Small intestine (tissue), 7 donors: ENCODE results near the gene LRP1B. TPM values are rescaled to one million over a fixed set of nuclear protein-coding genes. Genes with fewer than 3 reads are reported as not detected.

Experiments
- DNase-seq, 2 donors: peaks; one replicate each; pipeline versions ENCODE4 v3.0.0 to v3.0.0-alpha.2; 2013
- FAIRE-seq: peaks from 2 replicates; lab custom pipeline; 2012; peaks lifted over from hg19 to GRCh38; lab: Jason Lieb, UNC
- H3K27ac ChIP-seq, 3 donors: one replicate each; pipeline ENCODE4 v1.5.1; 2013; ENCODE audit warnings: low read length in 2 of 3, mild to moderate bottlenecking in 2 of 3, control low read depth in 1 of 3, inconsistent platforms in 1 of 3, low read depth in 1 of 3, moderate library complexity in 1 of 3
- H3K27me3 ChIP-seq, 3 donors: one replicate each; pipeline ENCODE4 v1.6.1; 2013; ENCODE audit warnings: low read length in 3 of 3, inconsistent platforms in 1 of 3; ENCODE audit not compliant: control insufficient read depth in 3 of 3, insufficient read depth in 3 of 3
- H3K36me3 ChIP-seq, 3 donors: one replicate each; pipeline ENCODE4 v1.6.1; 2013; ENCODE audit warnings: low read length in 3 of 3, inconsistent platforms in 1 of 3, low read depth in 1 of 3, mild to moderate bottlenecking in 1 of 3, moderate library complexity in 1 of 3; ENCODE audit not compliant: control insufficient read depth in 3 of 3, insufficient read depth in 2 of 3
- H3K4me1 ChIP-seq, 3 donors: one replicate each; pipeline ENCODE4 v1.6.1; 2013; ENCODE audit warnings: low read length in 2 of 3, inconsistent platforms in 1 of 3, low read depth in 1 of 3, mild to moderate bottlenecking in 1 of 3, moderate library complexity in 1 of 3; ENCODE audit not compliant: control insufficient read depth in 3 of 3, insufficient read depth in 2 of 3
- H3K4me3 ChIP-seq, 3 donors: one replicate each; pipeline ENCODE4 v1.5.1; 2013; ENCODE audit warnings: low read length in 3 of 3, control low read depth in 1 of 3, inconsistent platforms in 1 of 3, low read depth in 1 of 3, mild to moderate bottlenecking in 1 of 3, moderate library complexity in 1 of 3
- H3K9me3 ChIP-seq, 2 donors: one replicate each; pipeline ENCODE4 v1.6.1; 2013; ENCODE audit warnings: low read depth in 1 of 2, low read length in 1 of 2; ENCODE audit not compliant: control insufficient read depth in 2 of 2, insufficient read depth in 1 of 2
- WGBS, 3 donors: extraction: QIAGEN DNeasy Blood & Tissue Kit; methylation state at CpG; one replicate each; pipeline ENCODE4 v1.1.7; 2013; 5-methylcytosine and 5-hydroxymethylcytosine counted together
- polyA plus RNA-seq, 4 donors: library from polyadenylated mRNA; stranded (reverse) in 3 of 4; unstranded in 1 of 4; fragments of 200-250 nt in 3 of 4; fragments of 120-200 nt in 1 of 4; gene quantifications; one replicate each; pipeline versions ENCODE4 v1.2.1 to v1.2.3, GENCODE V29; 2013
- donor health status: healthy with polysubstance abuse.
- donor health status: control.
- donor health status: control.
- donor health status: Bipolar disorder and iron deficiency.
- donor health status: healthy.

Gene LRP1B
- polyA plus RNA-seq, 4 donors = 0.07 to 0.64 TPM; not detected in 2

DNA sequence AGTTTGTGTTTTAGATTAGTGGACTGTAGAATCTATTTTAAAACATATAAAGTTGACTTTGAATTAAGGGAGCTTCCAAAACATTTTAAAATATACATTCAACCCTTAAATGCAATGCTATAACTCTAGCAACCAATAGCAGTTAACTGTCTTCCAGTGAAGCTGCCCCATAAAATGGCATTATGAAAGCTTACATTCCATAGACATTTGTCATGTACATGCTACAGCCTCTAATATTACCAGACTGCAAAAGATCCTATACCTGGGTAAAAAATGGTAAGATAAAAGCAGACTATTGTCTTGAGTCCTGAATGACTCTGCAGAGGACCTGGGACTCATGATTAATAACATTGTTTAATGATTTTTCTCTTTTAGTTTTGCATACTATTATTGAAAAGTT, 489.4 kb downstream of the LRP1B start:
- FAIRE-seq = no peak
- DNase-seq = no peak
- no peak overlapping the region for H3K4me3 ChIP-seq
- no peaks in the 10 kb centered on the region for H3K9me3 ChIP-seq
- H3K27me3 ChIP-seq = no peaks in the 10 kb centered on the region
- no peak overlapping the region for H3K27ac ChIP-seq
- no peaks in the 10 kb centered on the region for H3K4me1 ChIP-seq
- H3K36me3 ChIP-seq = no peaks in the 10 kb centered on the region

DNA sequence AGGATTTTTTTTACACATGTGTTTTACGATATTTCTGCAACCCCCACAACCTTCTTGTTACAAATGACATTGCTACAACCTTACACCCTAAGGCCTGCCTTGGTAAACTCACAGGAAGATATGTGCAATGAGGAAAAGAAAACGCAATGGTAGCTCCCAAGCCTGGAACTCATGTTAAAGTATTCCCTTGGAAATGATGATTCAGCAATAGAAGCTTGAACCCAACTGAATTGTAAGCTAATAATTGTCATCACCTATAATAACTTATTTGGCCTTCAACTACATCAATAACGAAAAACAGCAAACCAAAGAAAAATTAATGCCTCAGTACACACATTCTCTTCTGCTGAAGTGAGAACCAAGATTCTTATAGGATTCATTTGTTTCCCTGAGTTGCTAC, 491.0 kb downstream of the LRP1B start:
- no peaks in the 10 kb centered on the region for H3K27me3 ChIP-seq
- FAIRE-seq (no peak), DNase-seq (no peak)
- no peak overlapping the region for H3K27ac ChIP-seq
- H3K36me3 ChIP-seq = no peaks in the 10 kb centered on the region
- no peaks in the 10 kb centered on the region for H3K9me3 ChIP-seq
- 56 to 71% (median 61%) methylated on average over 3 of the region's 3 CpGs for WGBS, 3 donors
- H3K4me3 ChIP-seq = no peak overlapping the region
- no peaks in the 10 kb centered on the region for H3K4me1 ChIP-seq

DNA sequence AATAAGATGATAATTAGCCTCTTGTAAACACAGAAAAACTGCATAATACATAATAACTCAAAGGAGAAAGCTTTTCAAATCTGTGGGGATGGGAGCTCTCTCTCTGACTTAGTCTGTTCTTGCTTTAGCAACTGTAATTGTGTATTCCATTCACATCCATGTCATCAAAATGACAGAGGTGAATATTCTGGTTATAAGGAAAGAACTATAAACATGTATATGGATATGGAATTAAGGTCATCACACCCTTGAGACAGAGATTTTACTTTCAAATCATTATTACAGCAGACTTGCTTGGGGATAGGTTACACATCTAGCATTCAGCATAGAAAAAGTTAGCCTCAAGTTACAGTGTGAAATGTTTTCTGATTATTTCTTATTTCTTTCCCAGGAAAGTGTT, 497.7 kb downstream of the LRP1B start:
- no peaks in the 10 kb centered on the region for H3K9me3 ChIP-seq
- H3K27ac ChIP-seq = no peak overlapping the region
- DNase-seq = no peak
- no peak for FAIRE-seq
- H3K4me3 ChIP-seq = no peak overlapping the region
- no peaks in the 10 kb centered on the region for H3K36me3 ChIP-seq
- no peaks in the 10 kb centered on the region for H3K4me1 ChIP-seq
- no peaks in the 10 kb centered on the region for H3K27me3 ChIP-seq

DNA sequence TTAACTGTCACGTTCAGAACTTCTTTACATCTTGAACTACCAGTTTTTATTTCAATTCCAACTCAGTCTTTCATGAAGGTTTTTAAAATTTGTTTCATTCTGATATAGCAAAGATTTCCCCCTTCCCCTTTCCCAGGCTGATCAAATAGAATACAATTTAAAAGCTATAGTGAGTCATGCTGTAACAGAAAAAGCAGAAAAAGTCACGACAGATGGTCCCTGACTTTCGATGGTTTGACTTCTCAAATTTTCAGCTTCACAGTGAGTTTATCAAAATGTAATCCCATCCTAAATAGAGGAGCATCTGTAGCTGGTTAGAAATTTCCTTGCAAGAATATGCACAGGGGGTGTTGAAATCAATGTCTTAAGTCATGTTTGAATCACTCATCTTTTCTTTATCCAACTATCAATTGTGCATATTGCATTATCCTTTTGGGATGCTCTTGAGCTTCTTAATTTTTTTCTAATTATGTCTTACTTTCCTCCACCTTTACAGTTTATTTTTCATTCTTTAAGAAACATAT, 500.3 kb downstream of the LRP1B start:
- no peaks in the 10 kb centered on the region for H3K9me3 ChIP-seq
- H3K36me3 ChIP-seq = no peaks in the 10 kb centered on the region
- no peaks in the 10 kb centered on the region for H3K4me1 ChIP-seq
- FAIRE-seq = no peak
- H3K4me3 ChIP-seq = no peak overlapping the region
- 63 to 77% (median 70%) methylated on average over 3 of the region's 3 CpGs for WGBS, 3 donors
- H3K27me3 ChIP-seq = no peaks in the 10 kb centered on the region
- no peak for DNase-seq
- no peak overlapping the region for H3K27ac ChIP-seq

DNA sequence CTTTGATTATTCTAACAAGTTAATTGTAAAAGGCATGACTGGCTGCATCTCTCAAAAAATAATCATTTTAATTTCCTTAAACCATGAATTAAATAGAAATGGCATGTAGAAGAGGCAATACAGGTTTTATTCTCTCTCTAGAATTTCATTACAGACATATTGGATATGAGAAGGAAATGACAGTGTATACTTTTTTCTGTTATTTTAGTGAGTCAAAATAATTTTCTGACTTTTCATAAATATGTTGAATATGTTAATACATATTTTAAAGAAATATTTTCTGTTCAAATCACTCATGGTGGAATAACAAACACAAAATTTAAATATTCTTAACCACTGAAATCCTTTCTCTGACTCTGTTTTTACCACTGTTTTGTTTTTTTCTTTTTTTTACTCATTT, 510.4 kb downstream of the LRP1B start:
- no peak overlapping the region for H3K27ac ChIP-seq
- H3K36me3 ChIP-seq = no peaks in the 10 kb centered on the region
- no peak overlapping the region for H3K4me3 ChIP-seq
- H3K4me1 ChIP-seq = no peaks in the 10 kb centered on the region
- H3K9me3 ChIP-seq = no peaks in the 10 kb centered on the region
- FAIRE-seq = no peak
- H3K27me3 ChIP-seq = no peaks in the 10 kb centered on the region
- no peak for DNase-seq

DNA sequence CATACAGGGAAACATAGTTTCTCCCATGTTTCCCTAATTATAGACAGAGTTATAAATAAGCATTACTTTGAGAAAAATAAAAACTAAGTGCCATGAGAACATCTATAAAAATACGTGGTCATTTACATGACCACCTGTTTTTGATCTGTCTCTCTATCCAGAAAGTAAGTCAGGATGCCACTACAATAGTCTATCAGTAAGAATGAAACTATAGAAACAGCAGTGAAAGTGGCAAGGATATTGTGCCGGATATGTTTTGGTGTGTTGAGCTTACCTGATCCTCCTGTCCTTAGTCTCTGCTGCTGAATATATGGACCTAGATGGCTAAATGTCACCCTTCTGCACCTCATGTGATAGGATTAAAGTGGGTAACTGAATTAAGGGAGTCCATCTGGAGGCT, 512.4 kb downstream of the LRP1B start:
- Histone ChIP-seq H3K9me3 (no peaks in the 10 kb centered on the region), H3K4me1 (no peaks in the 10 kb centered on the region), H3K27me3 (no peaks in the 10 kb centered on the region), H3K4me3 (no peak overlapping the region), H3K27ac (no peak overlapping the region), H3K36me3 (no peaks in the 10 kb centered on the region)
- WGBS, 3 donors = 66 to 79% (median 72%) methylated on average over 2 of the region's 2 CpGs
- DNase-seq (no peak), FAIRE-seq (no peak)

DNA sequence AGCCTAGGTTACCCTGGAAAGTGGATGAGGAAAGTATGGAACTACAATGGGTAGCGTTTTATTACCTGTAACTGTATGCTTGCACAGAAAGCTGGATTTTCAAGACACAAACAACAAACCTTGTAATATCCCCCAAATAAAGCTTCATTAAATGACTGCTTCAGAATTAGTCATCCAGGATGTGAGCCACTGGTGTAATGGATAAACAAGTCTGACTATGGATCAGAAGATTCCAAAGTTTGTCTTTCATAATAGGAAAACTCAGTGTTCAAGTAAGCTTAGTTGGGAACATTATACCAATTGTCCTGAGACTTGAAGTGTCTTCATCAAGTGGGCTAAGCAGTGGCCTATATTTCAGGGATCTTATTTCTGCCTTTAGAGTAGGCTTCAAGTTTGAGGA, 518.8 kb downstream of the LRP1B start:
- Histone ChIP-seq H3K4me1 (no peaks in the 10 kb centered on the region), H3K36me3 (no peaks in the 10 kb centered on the region), H3K9me3 (no peaks in the 10 kb centered on the region), H3K4me3 (no peak overlapping the region), H3K27me3 (no peaks in the 10 kb centered on the region), H3K27ac (no peak overlapping the region)
- FAIRE-seq (no peak), DNase-seq (no peak)
- WGBS, 3 donors = 74 to 89% (median 85%) methylated on average over 1 of the region's 1 CpG

DNA sequence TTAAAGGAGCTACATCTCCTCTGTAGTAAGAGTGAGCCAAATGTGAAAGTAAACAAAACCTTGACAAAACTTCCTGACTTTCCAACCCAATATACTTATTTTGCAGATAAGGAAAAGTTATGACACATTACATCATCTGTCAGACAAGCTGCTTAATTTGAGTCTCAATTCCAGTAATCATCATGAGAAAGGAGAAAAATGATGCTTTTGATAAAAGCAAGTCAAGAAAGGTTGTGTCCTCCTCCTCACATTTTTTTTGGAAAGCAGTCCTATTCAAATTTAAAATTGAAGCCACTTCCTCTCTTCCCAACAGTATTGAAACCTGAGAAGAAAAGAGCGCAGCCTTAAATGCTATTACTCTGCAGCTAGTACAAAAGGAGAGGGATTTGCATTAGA, 519.6 kb downstream of the LRP1B start:
- no peak overlapping the region for H3K4me3 ChIP-seq
- FAIRE-seq (no peak), DNase-seq (no peak)
- no peaks in the 10 kb centered on the region for H3K9me3 ChIP-seq
- H3K4me1 ChIP-seq = no peaks in the 10 kb centered on the region
- WGBS, 3 donors = 63 to 71% (median 70%) methylated on average over 1 of the region's 1 CpG
- no peak overlapping the region for H3K27ac ChIP-seq
- no peaks in the 10 kb centered on the region for H3K27me3 ChIP-seq
- no peaks in the 10 kb centered on the region for H3K36me3 ChIP-seq

DNA sequence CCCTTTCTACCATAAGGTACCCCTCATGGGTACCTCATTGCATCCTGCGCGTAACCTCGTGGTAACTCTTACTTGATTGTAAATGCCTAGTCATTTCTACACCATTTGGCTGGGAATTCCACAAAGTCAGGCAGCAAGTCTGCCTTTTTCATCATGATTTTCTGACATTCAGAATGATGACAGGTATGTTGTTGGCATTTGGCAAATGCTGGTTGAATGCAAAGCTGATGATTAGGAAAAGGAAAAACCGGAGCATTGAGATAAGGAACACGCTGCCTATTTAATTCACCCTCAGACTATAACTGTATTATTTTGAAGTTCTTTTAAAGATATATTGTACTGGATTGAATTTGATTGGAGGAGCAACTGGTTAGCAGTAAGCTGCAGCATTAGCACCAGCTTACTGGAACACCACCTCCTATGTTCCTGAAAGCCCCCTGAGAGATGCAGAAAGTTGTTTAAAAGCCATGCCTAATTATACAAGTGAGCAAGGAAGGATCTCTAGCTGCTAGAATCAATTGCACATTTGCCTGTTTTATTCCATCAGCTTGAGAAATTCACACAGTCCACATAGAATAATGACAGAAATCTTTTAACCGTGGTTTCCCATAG, 520.1 kb downstream of the LRP1B start:
- no peaks in the 10 kb centered on the region for H3K9me3 ChIP-seq
- H3K27ac ChIP-seq = no peak overlapping the region
- no peak overlapping the region for H3K4me3 ChIP-seq
- FAIRE-seq (no peak), DNase-seq (no peak)
- H3K4me1 ChIP-seq = no peaks in the 10 kb centered on the region
- no peaks in the 10 kb centered on the region for H3K27me3 ChIP-seq
- WGBS, 3 donors = 64 to 65% (median 65%) methylated on average over 6 of the region's 6 CpGs
- H3K36me3 ChIP-seq = no peaks in the 10 kb centered on the region
